Measurements from ENCODE around the gene SLC25A22.
A peak's percentile ranks its signal among the peaks of the same experiment; 100 is the strongest.

The SLC25A22 gene

GRCh38 chr11:804599-804964 lies 6.5 kb upstream of the SLC25A22 start:
- Histone ChIP-seq H3K4me3 (ENCODE audit: insufficient read depth, low read length, poor library complexity, severe bottlenecking) (peak overlapping the region; percentile 68), H3K27me3 (ENCODE audit: low read length) (no peaks in the 10 kb centered on the region), H3K9me2 (replicated peaks; ENCODE audit: insufficient read depth, low read length) (no peaks in the 10 kb centered on the region), H3K79me2 (ENCODE audit: insufficient read depth, low read length) (peaks cover 16% of the 10 kb centered on the region), H3K9ac (ENCODE audit: low read length) (peak overlapping the region; percentile 89), H4K20me1 (ENCODE audit: low read depth, low read length) (no peaks in the 10 kb centered on the region), H3K36me3 (ENCODE audit: low read length) (no peaks in the 10 kb centered on the region), H3K27ac (ENCODE audit: low read depth, low read length) (peak overlapping the region; percentile 75), H3K9me3 (ENCODE audit: insufficient read depth, low read length) (no peaks in the 10 kb centered on the region), H2AFZ (ENCODE audit: low read depth, low read length, severe bottlenecking) (no peak overlapping the region), H3K4me2 (ENCODE audit: low read depth, low read length, poor library complexity, severe bottlenecking) (peak overlapping the region; percentile 61), H3F3A (ENCODE audit: insufficient read depth) (peaks cover 13% of the 10 kb centered on the region)
- TF ChIP-seq EZH2phosphoT487 (conservative IDR thresholded peaks at IDR 0.05; ENCODE audit: low read length) (no peak), CTCF (IDR thresholded peaks at IDR 0.05; ENCODE audit: insufficient read depth, low read length, poor library complexity, severe bottlenecking) (no peak)

GRCh38 chr11:803770-804598 lies 5.9 kb upstream of the SLC25A22 start:
- Histone ChIP-seq H3K79me2 (ENCODE audit: insufficient read depth, low read length) (peaks cover 13% of the 10 kb centered on the region), H3K36me3 (ENCODE audit: low read length) (no peaks in the 10 kb centered on the region), H2AFZ (ENCODE audit: low read depth, low read length, severe bottlenecking) (no peak overlapping the region), H3K9me2 (replicated peaks; ENCODE audit: insufficient read depth, low read length) (no peaks in the 10 kb centered on the region), H3K9me3 (ENCODE audit: insufficient read depth, low read length) (no peaks in the 10 kb centered on the region), H3F3A (ENCODE audit: insufficient read depth) (peaks cover 13% of the 10 kb centered on the region), H3K27me3 (ENCODE audit: low read length) (no peaks in the 10 kb centered on the region), H4K20me1 (ENCODE audit: low read depth, low read length) (no peaks in the 10 kb centered on the region), H3K4me3 (ENCODE audit: insufficient read depth, low read length, poor library complexity, severe bottlenecking) (peak overlapping the region; percentile 68), H3K4me2 (ENCODE audit: low read depth, low read length, poor library complexity, severe bottlenecking) (peak overlapping the region; percentile 61), H3K9ac (ENCODE audit: low read length) (peak overlapping the region; percentile 89), H3K27ac (ENCODE audit: low read depth, low read length) (peak overlapping the region; percentile 75)
- TF ChIP-seq EZH2phosphoT487 (conservative IDR thresholded peaks at IDR 0.05; ENCODE audit: low read length) (no peak), CTCF (IDR thresholded peaks at IDR 0.05; ENCODE audit: insufficient read depth, low read length, poor library complexity, severe bottlenecking) (no peak)

- TF ChIP-seq CTCF (IDR thresholded peaks at IDR 0.05; ENCODE audit: insufficient read depth, low read length, poor library complexity, severe bottlenecking), result no peak
- no peak for TF ChIP-seq EZH2phosphoT487 (conservative IDR thresholded peaks at IDR 0.05; ENCODE audit: low read length)
- H3K9ac ChIP-seq (ENCODE audit: low read length), result no peak overlapping the region
- peak overlapping the region; percentile 61 for H3K4me2 ChIP-seq (ENCODE audit: low read depth, low read length, poor library complexity, severe bottlenecking)
- no peak overlapping the region for H3K27ac ChIP-seq (ENCODE audit: low read depth, low read length)
- no peaks in the 10 kb centered on the region for H3K36me3 ChIP-seq (ENCODE audit: low read length)
- no peak overlapping the region for H2AFZ ChIP-seq (ENCODE audit: low read depth, low read length, severe bottlenecking)
- H3K27me3 ChIP-seq (ENCODE audit: low read length), result no peaks in the 10 kb centered on the region
- peaks cover 8% of the 10 kb centered on the region for H3F3A ChIP-seq (ENCODE audit: insufficient read depth)
- H3K9me2 ChIP-seq (replicated peaks; ENCODE audit: insufficient read depth, low read length), result no peaks in the 10 kb centered on the region
- H4K20me1 ChIP-seq (ENCODE audit: low read depth, low read length), result no peaks in the 10 kb centered on the region
- peaks cover 7% of the 10 kb centered on the region for H3K79me2 ChIP-seq (ENCODE audit: insufficient read depth, low read length)
- no peak overlapping the region for H3K4me3 ChIP-seq (ENCODE audit: insufficient read depth, low read length, poor library complexity, severe bottlenecking)
- H3K9me3 ChIP-seq (ENCODE audit: insufficient read depth, low read length), result no peaks in the 10 kb centered on the region
Measured at GRCh38 chr11:803467-803742, 5.3 kb upstream of the SLC25A22 start.
